HG03442 (cell line): ENCODE results near the gene RAB44.
"Not testable (repeated sequence)": the region's sequence is repeated elsewhere in the genome, so short reads cannot be mapped to it uniquely, and the experiment has no call there.

ENCODE experiments used
- ATAC-seq: cut with Tn5 transposase; IDR thresholded peaks from one replicate; pipeline ENCODE4 v1.9.1; 2021; ENCODE audit warnings: mild to moderate bottlenecking, moderate library complexity; ENCODE audit not compliant: unreplicated experiment

The RAB44 gene

GRCh38 chr6:36686668-36687513 is 10.7 kb upstream of the RAB44 start:
- no peak for ATAC-seq

GRCh38 chr6:36688063-36688738 is 9.4 kb upstream of the RAB44 start:
- no peak for ATAC-seq

- ATAC-seq, result no peak
Observed at GRCh38 chr6:36688739-36689075, 8.9 kb upstream of the RAB44 start.

GRCh38 chr6:36691011-36691410 is 6.6 kb upstream of the RAB44 start:
- ATAC-seq, result no peak

GRCh38 chr6:36691612-36692011 is 6.0 kb upstream of the RAB44 start:
- ATAC-seq, result no peak

GRCh38 chr6:36692220-36692619 is 5.4 kb upstream of the RAB44 start:
- ATAC-seq, result peak; percentile 57

- ATAC-seq, result no peak
Observed at GRCh38 chr6:36692861-36693702, 4.5 kb upstream of the RAB44 start.

GRCh38 chr6:36694616-36695015 is 3.0 kb upstream of the RAB44 start:
- ATAC-seq, result no peak

GRCh38 chr6:36695414-36695813 is 2.2 kb upstream of the RAB44 start:
- no peak for ATAC-seq

- no peak for ATAC-seq
Observed at GRCh38 chr6:36698196-36698595, 570 bp downstream of the RAB44 start.

- ATAC-seq, result no peak
Observed at GRCh38 chr6:36698871-36699271, 1.2 kb downstream of the RAB44 start.

- no peak for ATAC-seq
Observed at GRCh38 chr6:36699348-36699747, 1.7 kb downstream of the RAB44 start.

- no peak for ATAC-seq
Observed at GRCh38 chr6:36700071-36700812, 2.6 kb downstream of the RAB44 start.

- no peak for ATAC-seq
Observed at GRCh38 chr6:36700831-36701230, 3.2 kb downstream of the RAB44 start.

- ATAC-seq, result no peak
Observed at GRCh38 chr6:36701401-36701991, 3.9 kb downstream of the RAB44 start.

GRCh38 chr6:36702656-36703055 is 5.0 kb downstream of the RAB44 start:
- no peak for ATAC-seq

GRCh38 chr6:36703081-36703606 is 5.5 kb downstream of the RAB44 start:
- ATAC-seq, result no peak

GRCh38 chr6:36703982-36704381 is 6.4 kb downstream of the RAB44 start:
- no peak for ATAC-seq

GRCh38 chr6:36704961-36705577 is 7.4 kb downstream of the RAB44 start:
- not testable (repeated sequence) for ATAC-seq

GRCh38 chr6:36706339-36706738 is 8.7 kb downstream of the RAB44 start:
- ATAC-seq, result no peak
